Measurements from ENCODE around the gene APC2. TPM values are rescaled to one million over a fixed set of nuclear protein-coding genes. Genes with fewer than 3 reads are reported as not detected.

APC2 gene
- polyA plus RNA-seq, 1 donor (not counting 4 experiments of a cell fraction or from before 2014, with no cell fraction given): 0.01 TPM

DNA sequence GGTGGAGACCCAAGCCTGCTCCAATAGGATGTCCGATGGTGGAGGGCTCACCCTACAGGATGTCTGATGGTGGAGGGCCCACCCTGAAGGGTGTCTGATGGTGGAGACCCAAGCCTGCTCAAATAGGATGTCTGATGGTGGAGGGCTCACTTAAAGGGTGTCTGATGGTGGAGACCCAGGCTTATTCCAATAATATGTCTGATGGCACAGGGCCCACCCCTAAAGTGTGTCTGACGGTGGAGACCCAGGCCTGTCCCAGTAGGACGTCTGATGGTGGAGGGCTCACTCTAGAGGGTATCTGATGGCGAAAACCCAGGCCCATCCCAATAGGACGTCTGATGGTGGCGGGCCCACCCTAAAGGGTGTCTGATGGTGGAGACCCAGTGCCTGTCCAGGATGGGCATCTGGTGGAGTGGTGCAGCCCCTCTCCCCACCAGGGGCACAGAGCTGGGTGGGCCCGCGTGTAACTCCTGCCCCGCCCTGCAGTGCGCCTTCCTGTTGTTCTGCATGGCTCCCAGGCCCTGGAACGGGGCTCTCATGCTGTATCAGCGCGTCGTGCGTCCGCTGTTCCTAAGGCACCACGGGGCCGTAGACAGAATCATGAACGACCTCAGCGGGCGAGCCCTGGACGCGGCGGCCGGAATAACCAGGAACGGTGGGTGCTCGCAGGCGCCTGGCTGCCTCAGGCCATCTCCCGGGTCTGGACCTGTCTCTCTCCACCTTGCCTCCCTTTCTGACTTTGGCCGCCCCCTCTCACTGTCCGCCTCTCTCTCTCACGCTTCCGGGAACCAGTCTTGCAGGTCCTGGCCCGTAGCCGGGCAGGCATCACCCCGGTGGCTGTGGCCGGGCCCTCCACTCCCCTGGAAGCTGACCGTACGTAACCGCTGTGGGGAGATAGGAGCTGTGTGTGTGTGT, 46.1 kb downstream of the APC2 start:
- H3K9me3 ChIP-seq (ENCODE audit: control insufficient read depth, low read depth, low read length): no peaks in the 10 kb centered on the region
- peak overlapping the region; percentile 75 for H3K4me2 ChIP-seq (ENCODE audit: control insufficient read depth, extremely low read depth, insufficient read depth, low read depth, low read length)
- H3K9me1 ChIP-seq (ENCODE audit: control insufficient read depth, extremely low read depth, insufficient read depth, low read length): no peaks in the 10 kb centered on the region
- no peak overlapping the region for H3K27ac ChIP-seq (ENCODE audit: control insufficient read depth, insufficient read depth, low read length)
- H3K9ac ChIP-seq (ENCODE audit: control insufficient read depth, extremely low read depth, insufficient read depth, low read length): peak overlapping the region; percentile 28
- no peaks in the 10 kb centered on the region for H3K79me2 ChIP-seq (ENCODE audit: control insufficient read depth, insufficient read depth, low read length)
- H3K36me3 ChIP-seq (ENCODE audit: control insufficient read depth in 2 of 2, extremely low read depth in 1 of 2, insufficient read depth in 2 of 2, low read length in 2 of 2): no peaks in the 10 kb centered on the region
- H4K20me1 ChIP-seq (ENCODE audit: control insufficient read depth, extremely low read depth, insufficient read depth, low read length): no peaks in the 10 kb centered on the region
- peak overlapping the region in 2 of 3 experiments; percentile 14 to 34 for H3K4me3 ChIP-seq (ENCODE audit: control insufficient read depth in 2 of 3, extremely low read depth in 1 of 3, insufficient read depth in 2 of 3, low read depth in 1 of 3, low read length in 3 of 3)
- no peak for DNase-seq (ENCODE audit: low read depth, low spot score)
- peak overlapping the region; percentile 20 for H2AFZ ChIP-seq (ENCODE audit: control insufficient read depth, low read length)
- no peak for FAIRE-seq
- H3K27me3 ChIP-seq (ENCODE audit: control insufficient read depth, extremely low read depth, insufficient read depth, low read length): no peaks in the 10 kb centered on the region
- TF ChIP-seq EZH2 (IDR thresholded peaks at IDR 0.05; ENCODE audit: low read length): no peak
- TF ChIP-seq, protein P1, sequence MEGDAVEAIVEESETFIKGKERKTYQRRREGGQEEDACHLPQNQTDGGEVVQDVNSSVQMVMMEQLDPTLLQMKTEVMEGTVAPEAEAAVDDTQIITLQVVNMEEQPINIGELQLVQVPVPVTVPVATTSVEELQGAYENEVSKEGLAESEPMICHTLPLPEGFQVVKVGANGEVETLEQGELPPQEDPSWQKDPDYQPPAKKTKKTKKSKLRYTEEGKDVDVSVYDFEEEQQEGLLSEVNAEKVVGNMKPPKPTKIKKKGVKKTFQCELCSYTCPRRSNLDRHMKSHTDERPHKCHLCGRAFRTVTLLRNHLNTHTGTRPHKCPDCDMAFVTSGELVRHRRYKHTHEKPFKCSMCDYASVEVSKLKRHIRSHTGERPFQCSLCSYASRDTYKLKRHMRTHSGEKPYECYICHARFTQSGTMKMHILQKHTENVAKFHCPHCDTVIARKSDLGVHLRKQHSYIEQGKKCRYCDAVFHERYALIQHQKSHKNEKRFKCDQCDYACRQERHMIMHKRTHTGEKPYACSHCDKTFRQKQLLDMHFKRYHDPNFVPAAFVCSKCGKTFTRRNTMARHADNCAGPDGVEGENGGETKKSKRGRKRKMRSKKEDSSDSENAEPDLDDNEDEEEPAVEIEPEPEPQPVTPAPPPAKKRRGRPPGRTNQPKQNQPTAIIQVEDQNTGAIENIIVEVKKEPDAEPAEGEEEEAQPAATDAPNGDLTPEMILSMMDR (optimal IDR thresholded peaks at IDR 0.05 in 1 of 3, IDR thresholded peaks at IDR 0.05 in 1 of 3, conservative IDR thresholded peaks at IDR 0.05 in 1 of 3; ENCODE audit: extremely low read depth in 1 of 3, insufficient read depth in 2 of 3, low read length in 3 of 3): no peak
- dilution Hi-C loops (cut with MboI; ENCODE audit: extremely low pct_ligation_motif_present, low sequenced_read_pairs): no loop called here
- peaks cover 16% of the 10 kb centered on the region for H3K4me1 ChIP-seq (ENCODE audit: control insufficient read depth, extremely low read depth, insufficient read depth, low read length)

DNA sequence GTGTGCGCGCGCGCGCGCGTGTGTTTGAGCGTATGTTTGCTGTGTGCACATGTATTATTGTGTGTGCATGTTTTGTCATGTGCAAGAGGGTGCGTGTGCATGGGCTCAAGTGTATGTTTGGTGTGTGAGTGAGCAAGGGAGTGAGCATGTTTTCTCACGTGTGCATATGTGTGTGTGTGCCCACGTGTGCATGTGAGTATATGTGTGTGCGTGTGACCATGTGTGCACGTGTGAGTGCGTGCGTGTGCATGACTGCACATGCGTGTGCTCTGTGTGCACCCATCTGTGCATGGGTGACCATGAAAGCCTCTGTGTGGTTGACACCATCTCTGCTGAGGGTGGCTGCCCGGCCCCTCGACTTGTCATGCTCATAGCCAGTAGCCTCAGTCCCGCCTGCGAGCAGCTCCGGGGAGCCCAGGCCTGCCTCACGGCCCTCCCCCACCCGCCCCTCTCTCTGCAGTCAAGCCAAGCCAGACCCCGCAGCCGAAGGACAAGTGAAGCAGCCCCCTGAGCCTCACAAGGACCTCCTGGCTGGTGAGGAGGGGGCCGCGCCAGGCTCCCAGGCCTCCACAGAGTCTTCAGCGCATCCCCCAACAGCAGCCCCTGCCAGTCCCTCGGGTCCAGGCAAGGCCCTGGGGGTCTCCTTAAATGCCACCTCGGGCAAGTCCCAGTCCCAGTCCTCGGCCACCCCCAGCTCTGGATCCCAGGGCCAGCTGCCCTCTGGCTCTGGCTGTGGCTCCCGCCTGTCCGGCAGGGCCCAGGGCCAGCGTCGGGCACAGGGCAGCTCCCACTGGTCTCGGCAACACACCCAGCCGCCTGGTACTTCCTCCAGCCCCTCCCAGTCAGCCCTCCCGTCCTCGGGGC, 47.0 kb downstream of the APC2 start:
- Histone ChIP-seq H3K36me3 (ENCODE audit: control insufficient read depth in 2 of 2, extremely low read depth in 1 of 2, insufficient read depth in 2 of 2, low read length in 2 of 2) (no peaks in the 10 kb centered on the region), H3K27ac (ENCODE audit: control insufficient read depth, insufficient read depth, low read length) (no peak overlapping the region), H3K4me3 (ENCODE audit: control insufficient read depth in 2 of 3, extremely low read depth in 1 of 3, insufficient read depth in 2 of 3, low read depth in 1 of 3, low read length in 3 of 3) (peak overlapping the region in 2 of 3 experiments; percentile 14 to 34), H2AFZ (ENCODE audit: control insufficient read depth, low read length) (peak overlapping the region; percentile 20), H4K20me1 (ENCODE audit: control insufficient read depth, extremely low read depth, insufficient read depth, low read length) (no peaks in the 10 kb centered on the region), H3K9me3 (ENCODE audit: control insufficient read depth, low read depth, low read length) (no peaks in the 10 kb centered on the region), H3K79me2 (ENCODE audit: control insufficient read depth, insufficient read depth, low read length) (no peaks in the 10 kb centered on the region), H3K9me1 (ENCODE audit: control insufficient read depth, extremely low read depth, insufficient read depth, low read length) (no peaks in the 10 kb centered on the region), H3K9ac (ENCODE audit: control insufficient read depth, extremely low read depth, insufficient read depth, low read length) (no peak overlapping the region), H3K27me3 (ENCODE audit: control insufficient read depth, extremely low read depth, insufficient read depth, low read length) (no peaks in the 10 kb centered on the region), H3K4me2 (ENCODE audit: control insufficient read depth, extremely low read depth, insufficient read depth, low read depth, low read length) (peak overlapping the region; percentile 75), H3K4me1 (ENCODE audit: control insufficient read depth, extremely low read depth, insufficient read depth, low read length) (peaks cover 9% of the 10 kb centered on the region)
- no peak for TF ChIP-seq EZH2 (IDR thresholded peaks at IDR 0.05; ENCODE audit: low read length)
- TF ChIP-seq, protein P1 (optimal IDR thresholded peaks at IDR 0.05 in 1 of 3, IDR thresholded peaks at IDR 0.05 in 1 of 3, conservative IDR thresholded peaks at IDR 0.05 in 1 of 3; ENCODE audit: extremely low read depth in 1 of 3, insufficient read depth in 2 of 3, low read length in 3 of 3): no peak
- dilution Hi-C loops (cut with MboI; ENCODE audit: extremely low pct_ligation_motif_present, low sequenced_read_pairs): no loop called here
- FAIRE-seq (no peak), DNase-seq (ENCODE audit: low read depth, low spot score) (no peak)
